H1 (cell line): Measurements from ENCODE around the gene LSM6. TPM values are rescaled to one million over a fixed set of nuclear protein-coding genes. Genes with fewer than 3 reads are reported as not detected.

ENCODE experiments used
- CTCF ChIA-PET: fragments of 300-600 bp; sonication (Branson Sonifier 250); formaldehyde crosslinking; loops from one replicate; lab custom pipeline; 2021; ENCODE audit not compliant: partially characterized antibody; lab: Charles Lee
- POLR2A ChIA-PET: fragments of 300-600 bp; sonication (Branson Sonifier 250); formaldehyde crosslinking; loops from one replicate; lab custom pipeline; 2021; ENCODE audit warnings: inconsistent platforms; ENCODE audit not compliant: partially characterized antibody; lab: Charles Lee
- DNase-seq, 2 experiments: peaks; one replicate each; pipeline versions ENCODE4 v3.0.0 to v3.0.0-alpha.2; 2010 to 2022; ENCODE audit warnings: low spot score in 2 of 2, low read depth in 1 of 2, mixed read lengths in 1 of 2
- FAIRE-seq: peaks from 2 replicates; lab custom pipeline; 2011; peaks lifted over from hg19 to GRCh38; lab: Jason Lieb, UNC
- H2AFZ ChIP-seq: 2 replicates; pipeline ENCODE4 v1.8.1; 2012; ENCODE audit warnings: low read length, inconsistent platforms
- H2AK5ac ChIP-seq: 2 replicates; pipeline ENCODE4 v1.6.1; 2013; ENCODE audit warnings: low read depth, low read length
- H2BK120ac ChIP-seq: replicated peaks from 2 replicates; pipeline ENCODE3; 2013; ENCODE audit warnings: low read depth, low read length, inconsistent platforms
- H2BK12ac ChIP-seq: 2 replicates; pipeline ENCODE4 v1.6.1; 2013; ENCODE audit warnings: low read depth, low read length
- H2BK15ac ChIP-seq: 2 replicates; pipeline ENCODE4 v1.6.1; 2013; ENCODE audit warnings: low read length
- H2BK20ac ChIP-seq: 2 replicates; pipeline ENCODE4 v1.6.1; 2013; ENCODE audit warnings: low read length
- H2BK5ac ChIP-seq: 2 replicates; pipeline ENCODE4 v1.6.1; 2013; ENCODE audit warnings: low read depth, low read length
- H3K14ac ChIP-seq: 2 replicates; pipeline ENCODE4 v1.6.1; 2013; ENCODE audit warnings: inconsistent platforms; ENCODE audit not compliant: insufficient read length
- H3K18ac ChIP-seq: 2 replicates; pipeline ENCODE4 v1.6.1; 2013; ENCODE audit warnings: low read length; ENCODE audit errors: extremely low read depth
- H3K23ac ChIP-seq: 2 replicates; pipeline ENCODE4 v1.6.1; 2013; ENCODE audit warnings: inconsistent platforms; ENCODE audit not compliant: insufficient read length
- H3K23me2 ChIP-seq: 2 replicates; pipeline ENCODE4 v1.6.1; 2013; ENCODE audit warnings: low read depth, low read length
- H3K27ac ChIP-seq: 2 replicates; pipeline ENCODE4 v1.6.1; 2011; ENCODE audit warnings: low read depth, low read length, inconsistent platforms
- H3K27me3 ChIP-seq, 4 experiments: replicated peaks in 1 of 4; 1 replicate in 1 of 4; 2 replicates in 3 of 4; pipeline versions ENCODE4 v1.6.1 to v1.8.1; 2011 to 2013; ENCODE audit warnings: low read length in 3 of 4, mild to moderate bottlenecking in 3 of 4, inconsistent platforms in 2 of 4, mixed read lengths in 2 of 4, moderate library complexity in 1 of 4; ENCODE audit not compliant: control insufficient read depth in 3 of 4, insufficient read depth in 3 of 4; ENCODE audit errors: extremely low read depth in 1 of 4
- H3K36me3 ChIP-seq, 4 experiments: 2 replicates each; pipeline versions ENCODE4 v1.6.1 to v1.8.1; 2011 to 2013; ENCODE audit warnings: mild to moderate bottlenecking in 4 of 4, low read length in 3 of 4, moderate library complexity in 2 of 4, control low read depth in 1 of 4, inconsistent platforms in 1 of 4; ENCODE audit not compliant: insufficient read depth in 4 of 4, control insufficient read depth in 2 of 4
- H3K4ac ChIP-seq: replicated peaks from 2 replicates; pipeline ENCODE3; 2013; ENCODE audit warnings: low read length, low read depth, mixed read lengths, inconsistent platforms; ENCODE audit not compliant: insufficient read length
- H3K4me1 ChIP-seq, 4 experiments: replicated peaks in 1 of 4; 1 replicate in 1 of 4; 2 replicates in 3 of 4; pipeline versions ENCODE4 v1.6.1 to v1.8.1; 2011 to 2013; ENCODE audit warnings: low read length in 3 of 4, inconsistent platforms in 2 of 4, mixed read lengths in 1 of 4; ENCODE audit not compliant: insufficient read depth in 4 of 4, control insufficient read depth in 3 of 4
- H3K4me2 ChIP-seq, 2 experiments: 2 replicates each; pipeline versions ENCODE4 v1.6.1 to v1.8.1; 2011 to 2013; ENCODE audit warnings: low read depth in 2 of 2, low read length in 2 of 2, control low read depth in 1 of 2, inconsistent platforms in 1 of 2, mild to moderate bottlenecking in 1 of 2; ENCODE audit not compliant: insufficient read depth in 1 of 2
- H3K4me3 ChIP-seq, 4 experiments: fragments of 200-600, 300-600 bp in 1 of 4; sonication (generic), shearing (Covaris generic), sonication (Bioruptor Twin) in 1 of 4; 2 replicates each; pipeline versions ENCODE4 v1.5.1 to v1.8.1; 2011 to 2016; ENCODE audit warnings: low read length in 4 of 4, low read depth in 3 of 4, control low read depth in 2 of 4, inconsistent platforms in 2 of 4, mild to moderate bottlenecking in 2 of 4, mixed read lengths in 1 of 4, moderate library complexity in 1 of 4; ENCODE audit not compliant: insufficient read depth in 2 of 4; ENCODE audit errors: extremely low read depth in 1 of 4
- H3K56ac ChIP-seq: replicated peaks from 2 replicates; pipeline ENCODE3; 2013; ENCODE audit warnings: low read depth, mild to moderate bottlenecking, mixed read lengths, low read length, inconsistent platforms; ENCODE audit not compliant: insufficient read length
- H3K79me1 ChIP-seq: 2 replicates; pipeline ENCODE4 v1.6.1; 2013; ENCODE audit warnings: low read depth, low read length, control low read depth
- H3K79me2 ChIP-seq, 2 experiments: 2 replicates each; pipeline versions ENCODE4 v1.6.1 to v1.8.1; 2012 to 2013; ENCODE audit warnings: low read length in 2 of 2, mild to moderate bottlenecking in 2 of 2, inconsistent platforms in 1 of 2; ENCODE audit not compliant: insufficient read depth in 2 of 2, control insufficient read depth in 1 of 2
- H3K9ac ChIP-seq, 4 experiments: replicated peaks in 1 of 4; 1 replicate in 1 of 4; 2 replicates in 3 of 4; pipeline versions ENCODE4 v1.6.1 to v1.8.1; 2011 to 2013; ENCODE audit warnings: low read depth in 3 of 4, low read length in 3 of 4, control low read depth in 2 of 4, mild to moderate bottlenecking in 2 of 4, moderate library complexity in 2 of 4, inconsistent platforms in 1 of 4; ENCODE audit errors: extremely low read depth in 1 of 4
- H3K9me3 ChIP-seq, 2 experiments: 2 replicates each; pipeline versions ENCODE4 v1.6.1 to v1.8.1; 2012 to 2013; ENCODE audit warnings: mild to moderate bottlenecking in 2 of 2, moderate library complexity in 2 of 2, control low read depth in 1 of 2, inconsistent platforms in 1 of 2, low read depth in 1 of 2, low read length in 1 of 2, mixed read lengths in 1 of 2; ENCODE audit not compliant: insufficient read depth in 2 of 2
- H4K20me1 ChIP-seq, 2 experiments: replicated peaks in 1 of 2; 2 replicates each; pipeline versions ENCODE3 to v1.8.1; 2011 to 2013; ENCODE audit warnings: inconsistent platforms in 2 of 2, low read length in 2 of 2, mild to moderate bottlenecking in 1 of 2; ENCODE audit not compliant: insufficient read depth in 2 of 2, control insufficient read depth in 1 of 2
- H4K5ac ChIP-seq: 2 replicates; pipeline ENCODE4 v1.6.1; 2013; ENCODE audit warnings: low read length, low read depth, mixed read lengths, inconsistent platforms; ENCODE audit not compliant: insufficient read length
- H4K8ac ChIP-seq: 2 replicates; pipeline ENCODE4 v1.8.0; 2013; ENCODE audit warnings: mild to moderate bottlenecking, moderate library complexity, low read length, inconsistent platforms; ENCODE audit not compliant: insufficient read depth; ENCODE audit errors: extremely low read depth
- H4K91ac ChIP-seq: replicated peaks from 2 replicates; pipeline ENCODE3; 2013; ENCODE audit warnings: low read length, mixed read lengths, inconsistent platforms; ENCODE audit not compliant: insufficient read length
- EP300 ChIP-seq, 2 experiments: IDR thresholded peaks; 1 replicate in 1 of 2; 2 replicates in 1 of 2; pipeline ENCODE4 v1.6.1; 2011 to 2012; ENCODE audit warnings: low read depth in 2 of 2, low read length in 2 of 2, mild to moderate bottlenecking in 2 of 2, borderline replicate concordance in 1 of 2, inconsistent platforms in 1 of 2, moderate library complexity in 1 of 2
- FOSL1 ChIP-seq: IDR thresholded peaks from 2 replicates; pipeline ENCODE4 v1.6.1; 2011; ENCODE audit warnings: mild to moderate bottlenecking, low read depth, low read length, moderate library complexity; ENCODE audit not compliant: insufficient read depth
- HDAC2 ChIP-seq, 2 experiments: fragments of 300-600 bp in 1 of 2; sonication (generic) in 1 of 2; IDR thresholded peaks; 2 replicates each; pipeline ENCODE4 v1.6.1; 2011 to 2012; ENCODE audit warnings: low read depth in 2 of 2, low read length in 2 of 2, mild to moderate bottlenecking in 2 of 2, moderate library complexity in 2 of 2, borderline replicate concordance in 1 of 2, inconsistent platforms in 1 of 2
- HDAC6 ChIP-seq: IDR thresholded peaks from one replicate; pipeline ENCODE4 v1.7.1; 2012; ENCODE audit warnings: low read depth, mild to moderate bottlenecking, inconsistent platforms, low read length, moderate library complexity
- JUND ChIP-seq: IDR thresholded peaks from 2 replicates; pipeline ENCODE4 v1.6.1; 2011; ENCODE audit warnings: mild to moderate bottlenecking, improper control_type of control experiment, low read length
- SP4 ChIP-seq: IDR thresholded peaks from 2 replicates; pipeline ENCODE4 v1.6.1; 2012; ENCODE audit warnings: low read length, inconsistent platforms
- TAF7 ChIP-seq: optimal IDR thresholded peaks from 2 replicates; pipeline ENCODE3; 2011; ENCODE audit warnings: low read depth, mild to moderate bottlenecking, inconsistent platforms, low read length, moderate library complexity, borderline replicate concordance
- WGBS, 2 experiments: shearing (Covaris generic) in 1 of 2; methylation state at CpG; one replicate each; pipeline versions ENCODE4 v1.1.6 to v1.1.7; 2013 to 2015; ENCODE audit warnings: low lambda C conversion rate in 2 of 2, mixed read lengths in 2 of 2, inconsistent platforms in 1 of 2, low coverage in 1 of 2, missing lambda C conversion rate in 1 of 2; ENCODE audit not compliant: insufficient replicate concordance in 2 of 2, insufficient coverage in 1 of 2, insufficient read length in 1 of 2; ENCODE audit errors: extremely low coverage in 1 of 2, missing lambda C conversion rate in 1 of 2; 5-methylcytosine and 5-hydroxymethylcytosine counted together
- long read RNA-seq, 2 experiments: library from RNA in 1 of 2; library from capped mRNA in 1 of 2; stranded (forward); transcript quantifications; one replicate each; pipeline ENCODE4 v2.0.0, GENCODE V29; 2021; ENCODE audit warnings: inconsistent platforms in 1 of 2
- polyA minus RNA-seq, 3 experiments: library from RNA; depleted of rRNA, polyadenylated mRNA; stranded (reverse); fragments of >200 nt; gene quantifications; 1 replicate in 2 of 3; 2 replicates in 1 of 3; pipeline ENCODE4 v1.2.3, GENCODE V29; 2011
- polyA plus RNA-seq, 7 experiments: library from polyadenylated mRNA; depleted of rRNA in 3 of 7; stranded (reverse) in 5 of 7; unstranded in 2 of 7; fragments of >200 nt in 5 of 7; fragments of 200-250 nt in 2 of 7; gene quantifications; 1 replicate in 5 of 7; 2 replicates in 1 of 7; 4 replicates in 1 of 7; pipeline versions ENCODE4 v1.2.1 to v1.2.3, GENCODE V29; 2011 to 2013; ENCODE audit warnings: missing spikeins in 2 of 7, mixed read lengths in 2 of 7
- total RNA-seq: library from RNA; stranded (reverse); fragmentation: NEBNext Ultra II Directional; extraction: Animal tissue kit (Norgen Biotek cat#: 25700); gene quantifications from 2 replicates; pipeline ENCODE4 v1.2.1, GENCODE V29; 2021

LSM6 gene
- total RNA-seq (63.4 and 73.6 TPM in 2 replicates), polyA plus RNA-seq (2011; rRNA removed) (29.5 and 40.2 TPM in 2 replicates), polyA minus RNA-seq (2011; rRNA and poly(A)+ RNA removed) (17.8 and 22.4 TPM in 2 replicates)
- 69.0 TPM for polyA plus RNA-seq (2011; cell fraction: cytosol; rRNA removed)
- 14.9 TPM for polyA plus RNA-seq (2011; cell fraction: nucleus; rRNA removed)
- polyA plus RNA-seq (2012, experiment 1 of 2): 78.8 to 206 TPM (median 86.8 TPM) in 4 replicates
- 25.7 TPM for polyA plus RNA-seq (2012, experiment 2 of 2)
- polyA plus RNA-seq (2013, experiment 1 of 2): 53.9 TPM
- polyA plus RNA-seq (2013, experiment 2 of 2): 58.0 TPM
- polyA minus RNA-seq (2011; cell fraction: cytosol; rRNA and poly(A)+ RNA removed): 13.9 TPM
- 76.5 TPM for polyA minus RNA-seq (2011; cell fraction: nucleus; rRNA and poly(A)+ RNA removed)
- long read RNA-seq, experiment 1, transcript LSM6-201 (4 exons, 2,259 nt): major isoform, 48 of 62 reads
- long read RNA-seq, experiment 1, partial matches to known transcripts: 8 of 62 reads
- long read RNA-seq, experiment 1, other reads (novel, unspliced or antisense): 1 of 62 reads
- long read RNA-seq, experiment 2, partial matches to known transcripts: 1 of 7 reads
- long read RNA-seq, experiment 2, other reads (novel, unspliced or antisense): 2 of 7 reads

DNA sequence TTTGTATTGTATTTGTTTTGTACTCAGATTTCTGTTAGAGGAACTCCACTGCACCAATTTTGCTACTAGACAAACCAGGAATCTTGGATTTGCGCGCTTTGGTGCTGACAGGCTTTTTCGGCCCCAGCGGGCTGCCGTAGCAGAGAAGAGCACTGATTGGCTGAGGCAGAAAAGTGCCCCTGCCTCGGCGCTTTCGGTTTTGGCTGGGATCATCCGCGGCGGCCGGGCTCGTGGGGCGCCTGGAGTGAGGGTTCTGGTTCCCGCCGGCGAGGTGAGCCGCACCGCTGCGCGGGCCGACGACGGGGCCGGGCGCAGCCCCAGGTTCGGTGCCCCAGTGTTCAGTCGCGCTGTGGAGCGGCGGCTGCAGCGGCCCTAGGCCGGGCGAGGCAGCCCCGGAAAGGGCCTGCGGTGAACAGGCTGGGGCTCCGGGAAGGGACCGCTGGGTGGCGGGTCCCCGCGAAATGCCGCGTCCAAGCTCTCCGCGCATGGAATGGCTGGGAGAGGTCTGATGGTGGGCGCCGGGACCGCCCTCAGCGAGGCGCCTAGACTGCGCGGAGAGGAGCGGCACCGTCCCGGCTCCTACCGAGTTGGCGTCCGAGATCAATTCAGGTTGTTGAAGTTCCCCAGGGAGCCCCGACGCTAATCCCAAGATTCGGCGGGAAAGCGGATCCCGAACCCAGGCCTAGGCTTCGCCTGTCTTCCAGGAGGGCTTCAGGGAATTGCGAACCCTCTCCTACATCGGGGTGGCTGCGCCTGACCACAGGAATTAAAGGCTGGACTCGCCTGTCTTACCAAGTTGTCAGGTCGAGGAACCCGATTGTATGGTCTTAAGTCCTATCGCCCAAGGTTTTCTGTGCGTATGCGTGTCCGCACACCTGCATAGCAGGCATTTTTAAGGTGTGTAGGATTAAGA, at the start of gene LSM6:
Gene LSM6, plus strand, starts transcription at position 178 of the 913 bp plus-strand sequence. CDS start 7,204 bp downstream, outside the sequence.
- Histone ChIP-seq H2BK15ac (no peak within 1 kb of the TSS), H3K4me3 (peak within 1 kb of the TSS; percentile 68 to 92 (median 86)), H3K56ac (peak within 1 kb of the TSS; percentile 48), H3K23ac (no peak within 1 kb of the TSS), H3K79me2 (peaks cover 0 to 48% of the 10 kb centered on the region in 2 experiments; a peak in 3 of 4 replicates), H3K27me3 (no peaks in the 10 kb centered on the region), H3K79me1 (no peaks in the 10 kb centered on the region; the same call in 1 of the 2 replicates), H3K4me2 (peak within 1 kb of the TSS; percentile 60 to 91), H3K18ac (no peak within 1 kb of the TSS; the same call in 1 of the 2 replicates), H2AK5ac (no peak within 1 kb of the TSS), H2AFZ (peak within 1 kb of the TSS; percentile 78), H3K14ac (no peak within 1 kb of the TSS), H4K91ac (no peak within 1 kb of the TSS), H3K4me1 (peaks cover 0 to 2% (median under 1%) of the 10 kb centered on the region in 4 experiments; a peak in 4 of 7 replicates), H3K4ac (no peak within 1 kb of the TSS), H3K36me3 (0 out of 8 replicates have a peak, but pooled peaks cover 0 to 4% (median 0%) of the 10 kb centered on the region in 4 experiments), H2BK120ac (no peak within 1 kb of the TSS), H4K8ac (peak within 1 kb of the TSS; percentile 96), H3K27ac (peak within 1 kb of the TSS; percentile 77), H3K9me3 (no peaks in the 10 kb centered on the region), H2BK5ac (peak within 1 kb of the TSS; percentile 0; the same call in 1 of the 2 replicates), H2BK12ac (no peak within 1 kb of the TSS), H3K9ac (peak within 1 kb of the TSS; percentile 82 to 90 (median 86)), H4K20me1 (peaks cover 4 to 10% of the 10 kb centered on the region in 2 experiments), H3K23me2 (peaks cover 2% of the 10 kb centered on the region; the same call in 1 of the 2 replicates), H2BK20ac (no peak within 1 kb of the TSS), H4K5ac (peak within 1 kb of the TSS; percentile 96)
- DNase-seq (peak; percentile 25 to 88), FAIRE-seq (peak; percentile 32)
- ChIA-PET POLR2A (no interaction called here), CTCF (interaction anchor here (0.7 kb wide), 1 partner anchor 284 kb away, joined by 3 read pairs; no protein-coding TSS in a partner anchor)
- WGBS, 2 experiments: 1% methylated on average over 73 of the region's 75 CpGs; no CpG with 5 or more reads in 1 of the 2 experiments
- TF ChIP-seq TAF7 (no peak), FOSL1 (no peak), HDAC6 (no peak), HDAC2 (IDR thresholded peaks at IDR 0.05; ENCODE audit: borderline replicate concordance in 1 of 2, low read depth in 2 of 2, low read length in 2 of 2) (peak in 1 of 2 experiments; percentile 46; a peak in 1 of 4 replicates), SP4 (no peak), EP300 (IDR thresholded peaks at IDR 0.05; ENCODE audit: borderline replicate concordance in 1 of 2, low read depth in 2 of 2, low read length in 2 of 2) (0 out of 3 replicates have a peak, but pooled peaks of 1 of the 2 experiments have one; percentile 10), JUND (no peak)
